PC-9 (cell line): ENCODE data around the gene AHRR. TPM values are rescaled to one million over a fixed set of nuclear protein-coding genes. Genes with fewer than 3 reads are reported as not detected.

ENCODE experiments used
- BruUV-seq: library from RNA; stranded (reverse); fragments of 400-500 nt; replicated peaks from 2 replicates; lab custom pipeline; 2021; lab: Mats Ljungman, UMichigan
- CTCF ChIA-PET: fragments of 300-600 bp; sonication (Branson Sonifier 250); formaldehyde crosslinking; loops from one replicate; lab custom pipeline; 2022; ENCODE audit warnings: antibody characterized with exemption; lab: Charles Lee
- POLR2A ChIA-PET: fragments of 300-600 bp; sonication (Branson Sonifier 250); formaldehyde crosslinking; loops from one replicate; lab custom pipeline; 2022; ENCODE audit warnings: antibody characterized with exemption; ENCODE audit not compliant: unreplicated experiment; lab: Charles Lee
- DNase-seq, 2 experiments: peaks; one replicate each; pipeline versions ENCODE4 v3.0.0 to v3.0.0-alpha.2; 2015 to 2022; ENCODE audit warnings: mixed read lengths in 1 of 2
- H2AFZ ChIP-seq: fragments of 200-600 bp; sonication (generic); 2 replicates; pipeline ENCODE4 v1.8.1; 2017; ENCODE audit warnings: antibody characterized with exemption
- H3F3A ChIP-seq: fragments of 200-600 bp; sonication (generic); 2 replicates; pipeline ENCODE4 v1.8.1; 2017; ENCODE audit warnings: antibody characterized with exemption, mild to moderate bottlenecking, low read depth; ENCODE audit not compliant: insufficient read depth
- H3K27ac ChIP-seq: fragments of 200-600 bp; sonication (generic); 2 replicates; pipeline ENCODE4 v1.6.1; 2016; ENCODE audit warnings: mixed run types
- H3K27me3 ChIP-seq: fragments of 200-600 bp; sonication (generic); 2 replicates; pipeline ENCODE4 v1.6.1; 2016; ENCODE audit warnings: low read depth, mixed run types; ENCODE audit not compliant: insufficient read depth
- H3K36me3 ChIP-seq: fragments of 200-600 bp; sonication (generic); 2 replicates; pipeline ENCODE4 v1.6.1; 2016; ENCODE audit warnings: low read depth, mixed run types
- H3K4me1 ChIP-seq: fragments of 200-600 bp; sonication (generic); replicated peaks from 2 replicates; pipeline ENCODE4 v1.6.1; 2016; ENCODE audit warnings: mixed run types; ENCODE audit not compliant: insufficient read depth
- H3K4me2 ChIP-seq: fragments of 200-600 bp; sonication (generic); 2 replicates; pipeline ENCODE4 v1.6.1; 2017; ENCODE audit warnings: mixed run types
- H3K4me3 ChIP-seq: fragments of 200-600 bp; sonication (generic); 2 replicates; pipeline ENCODE4 v1.6.1; 2016; ENCODE audit warnings: mixed run types
- H3K79me2 ChIP-seq: fragments of 200-600 bp; sonication (generic); 2 replicates; pipeline ENCODE4 v1.6.1; 2017; ENCODE audit warnings: low read depth, mixed run types
- H3K9me2 ChIP-seq: fragments of 200-600 bp; sonication (generic); 2 replicates; pipeline ENCODE4 v1.8.1; 2017; ENCODE audit warnings: mild to moderate bottlenecking; ENCODE audit not compliant: insufficient read depth
- H3K9me3 ChIP-seq: fragments of 200-600 bp; sonication (generic); 2 replicates; pipeline ENCODE4 v1.8.1; 2016; ENCODE audit warnings: low read depth; ENCODE audit not compliant: insufficient read depth
- H4K20me1 ChIP-seq: fragments of 200-600 bp; sonication (generic); 2 replicates; pipeline ENCODE4 v1.8.1; 2017; ENCODE audit not compliant: insufficient read depth
- CTCF ChIP-seq: fragments of 200-600 bp; sonication (generic); conservative IDR thresholded peaks from 2 replicates; pipeline ENCODE4 v1.6.1; 2017; ENCODE audit warnings: mixed run types, antibody characterized with exemption, mild to moderate bottlenecking, moderate library complexity
- EZH2 ChIP-seq: fragments of 200-600 bp; sonication (generic); IDR thresholded peaks from 2 replicates; pipeline ENCODE4 v1.8.0; 2017; ENCODE audit warnings: antibody characterized with exemption, low read depth
- intact Hi-C: fragments of 100-400 bp; cut with micrococcal nuclease; formaldehyde crosslinking; loops from one replicate; pipeline ENCODE4 v1.10.0; 2022; ENCODE audit not compliant: unreplicated experiment
- total RNA-seq: library from RNA; stranded (reverse); gene quantifications from 2 replicates; pipeline ENCODE4 v1.2.3, GENCODE V29; 2021

AHRR gene
- total RNA-seq, 1 experiment from 2014 or later = 7.2 TPM

GRCh38 chr5:378976-379742 lies 57.6 kb downstream of the AHRR start:
- H3K79me2 ChIP-seq = no peaks in the 10 kb centered on the region
- CTCF ChIA-PET = no interaction called here
- no peak overlapping the region for H2AFZ ChIP-seq
- H3K4me1 ChIP-seq = peaks cover 10% of the 10 kb centered on the region
- no peaks in the 10 kb centered on the region for H3K27me3 ChIP-seq
- H3F3A ChIP-seq = no peaks in the 10 kb centered on the region
- no peaks in the 10 kb centered on the region for H3K9me2 ChIP-seq
- no peak overlapping the region for H3K4me2 ChIP-seq
- no peak overlapping the region for H3K4me3 ChIP-seq
- H4K20me1 ChIP-seq = peaks cover 4% of the 10 kb centered on the region
- intact Hi-C loops = no loop called here
- no peaks in the 10 kb centered on the region for H3K36me3 ChIP-seq
- BruUV-seq = no TSS peak
- no peak for TF ChIP-seq CTCF
- no peak for TF ChIP-seq EZH2
- no peaks in the 10 kb centered on the region for H3K9me3 ChIP-seq
- no peak overlapping the region for H3K27ac ChIP-seq
- POLR2A ChIA-PET = interaction anchor here (0.7 kb wide), 1 partner anchor 34 kb away, joined by 3 read pairs; no protein-coding TSS in a partner anchor
- no peak for DNase-seq

- Histone ChIP-seq H3K79me2 (no peaks in the 10 kb centered on the region), H4K20me1 (peaks cover 3% of the 10 kb centered on the region), H3K27me3 (no peaks in the 10 kb centered on the region), H3K36me3 (no peaks in the 10 kb centered on the region), H3F3A (peaks cover 2% of the 10 kb centered on the region), H3K4me3 (no peak overlapping the region), H3K27ac (no peak overlapping the region), H3K9me2 (no peaks in the 10 kb centered on the region), H3K9me3 (peaks cover 8% of the 10 kb centered on the region; the same call in 1 of the 2 replicates), H3K4me2 (no peak overlapping the region), H3K4me1 (peaks cover 10% of the 10 kb centered on the region), H2AFZ (no peak overlapping the region)
- DNase-seq = no peak
- intact Hi-C loops = loop anchor here (10.0 kb wide), 1 partner anchor 734 kb away; the partner anchor contains the start of gene SLC12A7
- TF ChIP-seq CTCF = no peak
- TF ChIP-seq EZH2 = no peak
- POLR2A ChIA-PET = no interaction called here
- CTCF ChIA-PET = no interaction called here
- BruUV-seq = no TSS peak
Measured at GRCh38 chr5:380701-381309, 59.3 kb downstream of the AHRR start.

- no peak overlapping the region for H2AFZ ChIP-seq
Measured at GRCh38 chr5:383066-383465, 61.6 kb downstream of the AHRR start.

More at GRCh38 chr5:383066-383465, 61.6 kb downstream of the AHRR start:
- no TSS peak for BruUV-seq
- peak in 1 of 2 experiments; percentile 69 for DNase-seq
- H3K4me1 ChIP-seq = peaks cover 26% of the 10 kb centered on the region
- ChIA-PET POLR2A (interaction anchor here (0.6 kb wide), 1 partner anchor 8 kb away, joined by 3 read pairs; no protein-coding TSS in a partner anchor), CTCF (no interaction called here)
- peaks cover 15% of the 10 kb centered on the region for H3F3A ChIP-seq
- no peak overlapping the region for H3K27ac ChIP-seq
- intact Hi-C loops = loop anchor here (10.0 kb wide), 1 partner anchor 732 kb away; the partner anchor contains the start of gene SLC12A7
- TF ChIP-seq EZH2 (no peak), CTCF (no peak)
- no peak overlapping the region for H3K4me3 ChIP-seq
- no peaks in the 10 kb centered on the region for H3K9me2 ChIP-seq
- peaks cover 9% of the 10 kb centered on the region; the same call in 1 of the 2 replicates for H3K9me3 ChIP-seq
- no peaks in the 10 kb centered on the region for H3K27me3 ChIP-seq
- H3K36me3 ChIP-seq = no peaks in the 10 kb centered on the region
- H3K79me2 ChIP-seq = no peaks in the 10 kb centered on the region
- H3K4me2 ChIP-seq = peak overlapping the region; percentile 1; the same call in 1 of the 2 replicates
- peaks cover 23% of the 10 kb centered on the region for H4K20me1 ChIP-seq
